NCI-H1105 treated with DMSO at 0.1 percent for 48 hours (cell line): ENCODE measurements around the gene PI4K2B.
"Not testable (repeated sequence)": the region's sequence is repeated elsewhere in the genome, so short reads cannot be mapped to it uniquely, and the experiment has no call there.

Experiments used
- DNase-seq: peaks from one replicate; lab custom pipeline; 2025; lab: John Stamatoyannopoulos, UW

The PI4K2B gene

GRCh38 chr4:25242195-25242594, 8.4 kb downstream of the PI4K2B start:
- DNase-seq = not testable (repeated sequence)

- DNase-seq = no peak
Observed at GRCh38 chr4:25245181-25245580, 11.3 kb downstream of the PI4K2B start.

DNA sequence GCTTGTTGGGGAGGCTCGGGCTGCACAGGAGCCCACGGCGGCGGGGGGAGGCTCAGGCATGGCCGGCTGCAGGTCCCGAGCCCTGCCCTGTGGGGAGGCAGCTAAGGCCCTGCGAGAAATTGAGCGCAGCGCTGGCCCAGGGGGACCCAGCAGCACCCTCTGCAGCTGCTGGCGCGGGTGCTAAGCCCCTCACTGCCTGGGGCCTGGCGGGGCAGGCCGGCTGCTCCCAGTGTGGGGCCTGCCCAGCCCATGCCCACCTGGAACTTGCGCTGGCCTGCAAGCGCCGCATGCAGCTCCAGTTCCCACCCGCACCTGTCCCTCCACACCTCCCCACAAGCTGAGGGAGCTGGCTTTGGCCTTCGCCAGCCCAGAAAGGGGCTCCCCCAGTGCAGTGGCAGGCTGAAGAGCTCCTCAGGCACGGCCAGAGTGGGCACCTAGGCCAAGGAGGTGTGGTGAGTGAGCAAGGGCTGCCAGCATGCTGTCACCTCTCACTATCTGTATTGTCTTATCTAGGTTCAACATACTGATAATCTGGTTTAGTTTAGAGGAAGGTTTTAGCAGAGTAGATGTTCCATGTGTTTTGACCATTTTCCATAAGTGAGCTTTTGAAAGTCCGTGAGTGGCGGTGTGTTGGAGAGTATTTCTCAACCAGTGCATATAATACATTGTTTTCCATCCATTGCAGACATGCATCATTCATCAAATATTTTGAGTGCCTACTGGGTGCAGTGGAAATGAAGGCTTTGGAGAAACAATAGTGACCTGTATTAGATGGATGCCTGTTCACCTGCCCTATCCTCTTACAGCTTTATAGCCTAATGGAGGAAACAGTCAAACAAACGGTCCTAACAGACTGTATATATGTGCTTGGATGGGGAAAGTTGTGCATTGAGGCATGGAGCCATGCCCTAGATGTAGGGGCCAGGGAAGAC, 13.1 kb downstream of the PI4K2B start:
- DNase-seq = no peak

DNA sequence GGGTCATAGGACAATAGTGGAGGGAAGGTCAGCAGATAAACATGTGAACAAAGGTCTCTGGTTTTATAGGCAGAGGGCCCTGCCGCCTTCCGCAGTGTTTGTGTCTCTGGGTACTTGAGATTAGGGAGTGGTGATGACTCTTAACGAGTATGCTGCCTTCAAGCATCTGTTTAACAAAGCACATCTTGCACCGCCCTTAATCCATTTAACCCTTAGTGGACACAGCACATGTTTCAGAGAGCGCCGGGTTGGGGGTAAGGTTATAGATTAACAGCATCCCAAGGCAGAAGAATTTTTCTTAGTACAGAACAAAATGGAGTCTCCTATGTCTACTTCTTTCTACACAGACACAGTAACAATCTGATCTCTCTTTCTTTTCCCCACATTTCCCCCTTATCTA, 15.0 kb downstream of the PI4K2B start:
- not testable (repeated sequence) for DNase-seq

GRCh38 chr4:25249494-25249893, 15.7 kb downstream of the PI4K2B start:
- not testable (repeated sequence) for DNase-seq

DNA sequence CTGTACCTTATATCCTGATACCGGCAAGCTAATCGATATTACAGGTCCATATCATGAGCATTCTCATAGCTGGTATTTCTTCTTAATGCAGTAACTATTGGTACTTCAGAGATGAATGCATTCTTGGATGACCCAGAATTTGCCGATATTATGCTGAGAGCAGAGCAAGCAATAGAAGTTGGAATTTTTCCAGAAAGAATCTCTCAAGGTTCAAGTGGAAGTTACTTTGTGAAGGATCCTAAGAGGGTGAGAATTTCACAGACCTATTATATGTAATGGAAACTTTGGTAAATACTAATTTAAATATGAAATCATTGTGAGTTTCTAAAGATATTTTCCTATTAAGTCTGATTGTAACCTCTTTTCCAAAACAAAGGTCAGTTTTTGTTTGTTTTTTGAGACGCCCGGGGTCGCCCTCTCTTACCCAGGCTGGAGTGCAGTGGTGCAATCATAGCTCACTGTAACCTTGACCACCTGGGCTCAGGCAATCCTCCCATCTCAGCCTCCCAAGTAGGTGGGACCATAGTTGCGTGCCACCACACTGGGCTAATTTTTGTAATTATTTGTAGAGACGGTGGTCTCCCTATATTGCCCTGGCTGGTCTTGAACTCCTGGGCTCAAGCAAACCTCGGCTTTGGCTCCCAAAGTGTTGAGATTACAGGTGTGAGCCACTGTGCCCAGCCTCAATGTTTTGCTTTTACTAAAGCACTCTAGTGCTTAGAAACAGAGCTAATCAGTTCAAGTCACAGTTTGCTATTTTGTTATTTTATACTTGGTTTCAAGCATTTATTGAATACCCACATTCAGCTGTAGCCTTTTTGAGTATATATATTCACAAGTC, 18.6 kb downstream of the PI4K2B start:
- DNase-seq = no peak

DNA sequence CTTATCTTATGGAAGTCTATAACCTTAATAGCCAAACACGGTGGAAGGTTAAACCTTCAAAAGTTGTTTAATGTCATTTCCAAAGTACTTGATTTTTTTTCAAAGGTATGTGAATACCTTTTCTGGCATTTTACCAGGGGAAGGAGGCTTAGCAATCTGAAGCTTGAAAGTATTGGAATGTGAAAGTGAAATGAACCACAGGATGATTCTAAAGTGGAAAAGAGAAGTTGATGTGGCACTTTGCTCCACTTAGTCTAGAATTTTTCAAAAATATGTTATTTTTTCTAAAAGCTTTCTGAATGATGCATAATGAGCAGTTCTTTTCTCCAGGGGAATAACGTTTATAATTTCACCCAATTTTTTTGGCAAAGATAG, 19.2 kb downstream of the PI4K2B start:
- DNase-seq = no peak

- DNase-seq = not testable (repeated sequence)
Observed at GRCh38 chr4:25253786-25254185, 20.0 kb downstream of the PI4K2B start.

GRCh38 chr4:25258980-25259578, 25.2 kb downstream of the PI4K2B start:
- no peak for DNase-seq

- no peak for DNase-seq
Observed at GRCh38 chr4:25271866-25272265, 38.0 kb downstream of the PI4K2B start.

GRCh38 chr4:25280210-25280609, 46.4 kb downstream of the PI4K2B start:
- DNase-seq = no peak

- DNase-seq = no peak
Observed at GRCh38 chr4:25283948-25284347, 50.1 kb downstream of the PI4K2B start.

GRCh38 chr4:25284466-25284865, 50.6 kb downstream of the PI4K2B start:
- DNase-seq = no peak

DNA sequence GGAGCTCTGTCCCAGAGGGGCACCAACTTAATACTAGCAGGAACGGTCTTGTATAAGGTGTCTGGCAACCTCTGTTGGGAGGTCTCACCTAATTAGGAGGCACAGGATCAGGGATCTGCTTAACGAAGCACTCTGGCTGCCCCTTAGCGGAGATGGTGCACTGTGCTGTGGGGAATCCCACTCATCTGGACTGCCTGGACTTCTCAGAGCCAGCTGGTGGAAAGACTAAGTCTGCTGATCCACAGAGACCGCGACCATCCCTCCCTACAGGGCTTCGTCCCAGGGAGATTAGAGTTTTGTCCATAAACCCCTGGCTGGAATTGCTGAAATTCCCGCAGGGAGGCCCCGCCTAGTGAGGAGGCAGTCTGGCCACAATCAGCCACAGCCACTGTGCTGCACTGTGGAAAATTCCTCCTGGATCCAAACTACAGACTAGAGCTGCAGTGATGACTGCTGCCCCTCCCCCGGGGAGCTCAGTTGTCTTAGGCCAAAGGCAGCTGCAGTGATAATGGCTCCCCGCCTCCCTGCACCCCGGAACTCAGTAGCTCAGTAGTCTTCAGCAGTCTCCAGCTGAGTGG, 56.7 kb downstream of the PI4K2B start:
- DNase-seq = no peak

DNA sequence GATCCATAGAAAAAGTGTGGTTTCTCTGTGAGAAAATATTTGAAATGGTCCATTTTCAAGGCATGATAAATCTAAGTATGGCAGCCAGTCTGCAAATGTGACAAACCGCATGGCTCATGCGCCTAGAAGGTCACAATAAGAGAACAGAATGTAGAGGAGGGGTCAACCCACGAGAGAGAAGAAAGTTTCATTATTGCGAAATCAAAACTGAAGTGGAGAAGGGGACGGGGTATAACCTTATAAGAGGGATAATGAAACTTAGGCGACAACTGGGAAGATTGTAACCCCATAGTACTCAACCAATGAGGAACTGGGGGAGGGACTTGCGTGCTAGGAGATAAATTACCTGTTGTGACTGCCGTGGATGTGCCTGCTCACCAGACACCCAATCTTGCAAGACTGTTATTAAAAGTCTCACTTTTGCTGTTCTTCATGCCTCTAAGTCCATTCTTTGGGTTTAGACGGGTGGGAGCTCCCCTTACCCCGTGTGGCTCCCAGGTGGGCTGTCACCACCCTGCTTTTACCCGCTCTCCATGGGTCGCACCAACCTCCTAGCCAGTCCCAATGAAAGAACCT, 57.4 kb downstream of the PI4K2B start:
- no peak for DNase-seq

GRCh38 chr4:25297528-25298242, 63.9 kb downstream of the PI4K2B start:
- DNase-seq = no peak

DNA sequence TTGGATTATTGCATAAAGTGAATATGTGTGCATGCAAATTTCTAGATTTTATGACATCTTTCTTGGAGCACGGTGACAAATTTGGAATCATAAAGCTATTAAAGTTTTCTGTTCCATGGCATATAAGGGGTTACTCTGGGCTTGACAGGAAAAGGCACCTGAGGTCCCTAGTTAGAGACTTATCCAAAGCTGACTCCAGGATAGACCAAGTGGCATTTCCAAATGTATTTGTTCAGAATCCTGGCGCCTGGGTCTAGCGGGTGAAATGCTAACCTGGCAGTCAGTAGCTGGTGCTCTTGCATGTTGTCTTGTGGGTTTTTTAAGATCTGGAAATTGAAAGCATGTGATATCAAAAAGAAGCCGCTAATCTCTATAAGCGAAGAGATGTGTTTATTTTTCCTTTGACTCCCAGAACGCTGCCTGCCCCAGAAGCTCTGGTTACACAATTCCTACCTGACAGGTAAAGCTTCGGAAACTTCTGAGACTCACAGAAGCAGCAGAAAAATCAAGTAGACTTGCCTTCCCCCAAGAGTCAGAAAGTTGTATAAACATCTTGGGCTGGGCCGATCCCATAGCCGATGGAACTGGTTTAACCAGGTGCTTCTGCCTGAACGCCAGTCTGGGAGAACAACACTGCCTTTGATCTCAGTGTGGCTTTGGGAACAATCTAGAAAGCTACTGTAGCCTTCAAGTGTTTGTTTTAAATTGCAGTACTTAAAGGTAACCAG, 65.8 kb downstream of the PI4K2B start:
- no peak for DNase-seq

DNA sequence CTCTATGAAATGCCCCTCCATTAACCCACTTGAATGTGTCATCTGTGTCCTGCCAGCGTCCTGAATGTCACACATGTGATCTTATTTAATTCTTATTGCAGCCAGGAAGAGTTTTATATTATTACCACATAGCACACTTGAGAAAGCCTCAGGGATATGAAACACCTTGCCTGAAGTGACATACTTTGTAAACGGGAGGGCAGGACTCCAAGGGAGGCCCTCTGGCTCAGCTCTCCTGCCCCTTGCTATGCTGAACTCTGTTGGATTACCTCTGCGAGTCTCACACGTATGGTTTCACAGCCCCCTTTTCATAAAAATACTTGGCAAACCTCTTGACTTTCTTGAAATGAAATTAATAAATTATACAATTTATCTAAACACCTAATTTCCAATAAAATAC, 67.6 kb downstream of the PI4K2B start:
- DNase-seq = no peak

- DNase-seq = no peak
Observed at GRCh38 chr4:25302626-25303025, 68.8 kb downstream of the PI4K2B start.

GRCh38 chr4:25303578-25303977, 69.7 kb downstream of the PI4K2B start:
- DNase-seq = no peak
